Measurements from ENCODE around the gene SCTR.

SCTR gene

DNA sequence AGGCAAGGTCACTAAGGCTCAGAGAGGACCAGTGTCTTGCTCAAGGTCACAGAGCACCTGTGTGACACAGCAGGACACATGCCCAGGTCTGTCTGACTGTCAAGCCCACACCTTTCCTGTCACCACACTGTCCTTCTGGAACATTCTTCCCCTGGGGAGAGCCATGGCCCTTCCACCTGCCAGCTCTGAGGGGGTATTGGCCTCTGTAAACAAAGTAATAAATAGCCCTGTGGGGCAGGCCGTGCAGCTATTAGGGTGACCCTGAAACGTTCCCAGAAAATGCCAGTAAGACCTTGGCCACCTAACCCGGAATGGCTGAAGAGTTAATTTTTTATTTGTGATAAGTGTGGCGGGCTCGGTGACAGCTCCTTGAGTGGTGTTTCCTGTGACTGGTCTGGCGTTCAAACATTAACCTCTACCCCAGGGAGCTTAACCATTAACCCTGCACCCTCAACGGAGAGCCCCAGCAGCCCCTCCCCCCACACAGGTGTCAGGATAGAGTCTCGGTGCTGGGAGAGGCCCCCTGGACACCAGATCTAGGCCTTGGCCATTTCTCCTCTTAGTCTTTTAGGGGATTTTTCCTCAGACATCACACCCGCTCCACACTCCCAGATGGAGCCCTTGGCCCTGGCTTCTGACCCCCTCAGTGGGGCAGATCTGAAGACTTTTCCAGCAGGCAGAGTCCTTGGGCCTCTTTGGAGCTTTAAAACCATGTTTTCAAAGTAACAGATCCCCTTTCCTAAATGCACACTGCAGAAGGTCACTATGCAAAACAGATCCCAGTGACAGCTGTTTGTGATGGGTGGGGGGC, 36.6 kb downstream of the SCTR start:
- DNase-seq (ENCODE audit: low read depth) = no peak

DNA sequence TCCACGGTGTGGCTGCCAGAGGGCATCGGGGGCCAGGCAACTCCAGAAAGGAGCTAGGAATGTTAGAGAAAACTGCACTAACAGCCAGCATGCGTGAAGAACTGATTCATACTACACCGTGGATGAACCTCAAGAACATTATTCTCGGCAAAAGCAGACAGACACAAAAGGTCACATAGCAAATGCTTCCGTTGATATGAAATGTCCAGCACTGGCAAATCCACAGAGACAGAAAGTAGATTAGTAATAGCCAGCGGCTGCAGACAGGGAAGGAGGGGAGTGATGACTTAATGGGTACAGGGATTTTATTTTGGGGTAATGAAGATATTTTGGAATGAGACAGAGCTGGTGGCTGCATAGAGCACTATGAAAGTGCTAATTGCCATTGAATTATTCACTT, 37.4 kb downstream of the SCTR start:
- peak; percentile 41 for DNase-seq (ENCODE audit: low read depth)

DNA sequence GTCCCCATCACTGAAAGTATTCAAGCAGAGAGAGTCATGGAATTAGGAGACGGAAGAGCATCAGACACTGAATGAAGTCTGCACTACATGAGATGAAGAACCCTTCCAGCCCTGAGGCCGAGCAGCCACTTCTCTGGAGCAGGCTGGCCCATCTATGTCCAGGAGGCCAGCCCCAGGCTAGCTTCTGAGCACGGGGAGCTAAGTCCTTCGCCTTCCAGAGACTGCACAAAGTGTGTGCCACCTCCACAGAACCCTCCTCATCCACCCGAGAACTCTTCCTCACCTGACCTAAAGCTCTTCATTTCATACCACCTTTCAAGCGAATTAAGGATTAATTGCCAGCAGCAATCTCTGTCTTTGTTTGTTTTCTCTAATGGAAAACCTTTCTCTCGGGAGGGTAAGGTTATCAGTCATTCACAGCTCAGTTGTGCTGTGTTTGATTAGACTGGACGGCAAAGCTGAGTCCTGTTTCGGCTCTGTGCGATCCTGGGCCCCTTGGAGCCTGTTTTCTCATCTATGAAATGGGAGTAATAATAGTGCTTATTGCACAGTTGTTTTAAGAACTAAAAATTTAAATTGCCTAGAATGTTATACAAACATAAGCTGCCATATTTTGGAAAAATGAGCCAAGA, 38.0 kb downstream of the SCTR start:
- DNase-seq (ENCODE audit: low read depth) = no peak

DNA sequence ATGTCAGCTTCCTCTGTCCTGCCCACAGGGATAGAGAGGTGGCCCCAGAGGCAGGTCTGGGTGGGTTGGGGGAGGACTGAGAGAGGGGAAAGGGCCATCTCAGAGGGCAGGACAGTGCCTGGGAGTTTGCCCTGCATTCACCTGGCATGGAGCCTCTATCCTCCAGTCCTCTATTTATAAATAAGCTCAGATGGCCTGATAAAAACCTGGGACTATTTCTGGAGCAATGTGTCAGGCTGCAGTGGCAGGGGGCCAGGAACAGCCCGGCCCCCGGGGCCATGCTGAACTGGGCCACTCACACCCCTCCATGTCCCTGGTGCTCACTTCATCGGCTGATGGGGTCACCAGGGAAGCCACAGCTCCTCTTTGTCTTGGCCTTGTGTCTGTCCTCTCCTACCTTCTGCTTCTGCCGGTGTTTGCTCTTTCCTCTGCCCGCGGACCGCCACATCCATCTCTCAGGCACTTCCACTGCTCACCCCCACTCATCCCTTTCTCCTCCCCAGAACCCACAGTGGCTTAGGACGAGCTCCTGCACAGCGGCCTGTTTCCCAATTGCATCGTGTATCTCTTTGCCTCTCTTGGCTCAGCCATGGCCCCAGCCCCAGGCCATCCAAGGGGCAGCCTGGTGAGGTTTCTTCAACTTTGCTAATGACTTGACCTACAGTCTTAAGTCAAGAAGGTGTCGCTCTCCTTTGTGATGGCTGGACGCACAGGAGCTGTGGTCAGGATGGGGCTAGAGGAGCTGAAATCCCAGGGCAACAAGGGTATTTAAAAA, 38.8 kb downstream of the SCTR start:
- no peak for DNase-seq (ENCODE audit: low read depth)

DNA sequence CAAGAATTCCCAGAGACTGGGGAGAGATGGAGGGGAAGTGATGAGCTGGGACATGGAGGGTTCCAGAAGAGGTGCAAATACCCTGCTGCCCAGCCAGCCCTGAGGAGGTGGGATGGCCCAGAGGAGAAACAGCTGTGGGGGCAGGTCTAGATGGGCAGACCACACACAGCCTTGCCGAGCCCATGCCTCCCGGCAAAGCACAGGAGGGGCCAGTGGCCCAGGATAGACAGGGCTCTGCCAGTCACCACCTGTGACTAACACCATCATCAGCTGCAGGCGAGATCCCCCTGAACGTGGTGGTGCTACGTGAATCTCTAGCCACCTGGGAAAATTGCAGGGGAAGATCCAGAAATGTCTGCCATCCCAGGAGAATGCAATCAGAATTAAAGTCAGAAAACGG, 39.4 kb downstream of the SCTR start:
- DNase-seq (ENCODE audit: low read depth) = no peak

DNA sequence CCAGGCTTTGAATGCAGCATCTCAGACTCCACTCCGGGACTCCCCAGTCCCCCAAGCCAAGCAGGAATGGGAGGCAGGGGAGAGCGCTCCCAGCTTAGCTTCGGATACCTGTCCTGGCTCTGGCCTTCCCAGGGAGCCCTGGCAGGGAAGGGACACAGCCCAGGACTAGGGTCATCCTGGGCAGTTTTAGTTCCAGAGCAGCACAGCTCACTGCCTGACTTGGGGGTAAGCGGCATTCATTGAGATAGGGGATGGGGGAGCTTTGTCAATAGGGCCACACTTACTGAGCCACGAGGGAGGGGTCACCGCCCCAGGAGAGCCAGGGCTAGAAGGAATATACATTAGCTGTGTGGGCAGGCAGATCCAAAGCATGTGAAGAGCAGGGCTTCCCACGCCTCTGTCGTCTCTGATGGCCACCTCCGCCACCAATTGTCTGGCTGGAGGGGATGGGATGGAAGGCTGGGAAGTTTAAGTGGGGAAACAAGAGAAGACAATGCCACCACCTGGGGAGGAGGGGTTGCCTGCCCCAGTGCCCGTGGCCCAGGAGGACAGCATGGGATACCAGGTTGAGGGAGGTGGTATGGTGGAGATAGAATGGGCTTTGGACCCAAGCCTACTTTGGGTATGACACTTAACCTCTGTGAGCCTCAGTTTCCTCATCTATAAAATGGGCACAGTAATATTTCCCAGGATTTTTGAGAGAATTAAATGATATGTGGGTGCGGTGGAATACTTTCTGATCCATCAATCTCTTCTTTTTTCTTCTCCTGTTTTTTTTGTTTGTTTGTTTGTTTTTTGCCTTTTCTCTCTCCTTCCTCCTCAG, 40.2 kb downstream of the SCTR start:
- no peak for DNase-seq (ENCODE audit: low read depth)

DNA sequence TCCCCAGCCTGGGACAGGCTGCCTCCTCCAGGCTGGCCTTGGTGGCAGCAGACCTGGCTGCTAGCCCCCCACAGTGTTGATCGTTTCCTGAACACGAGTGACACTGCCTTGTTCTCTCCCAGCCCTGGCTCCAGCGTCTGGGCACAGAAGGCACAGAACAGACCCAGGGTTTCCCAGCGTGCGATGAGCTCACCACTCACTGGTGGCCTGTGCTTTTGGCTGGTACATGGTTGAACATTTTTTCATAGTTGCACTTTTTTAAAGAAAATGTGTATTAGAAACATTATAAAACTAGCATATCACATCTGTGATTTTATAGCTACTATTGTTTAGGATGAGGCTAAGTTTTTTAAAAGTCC, 40.9 kb downstream of the SCTR start:
- no peak for DNase-seq (ENCODE audit: low read depth)

DNA sequence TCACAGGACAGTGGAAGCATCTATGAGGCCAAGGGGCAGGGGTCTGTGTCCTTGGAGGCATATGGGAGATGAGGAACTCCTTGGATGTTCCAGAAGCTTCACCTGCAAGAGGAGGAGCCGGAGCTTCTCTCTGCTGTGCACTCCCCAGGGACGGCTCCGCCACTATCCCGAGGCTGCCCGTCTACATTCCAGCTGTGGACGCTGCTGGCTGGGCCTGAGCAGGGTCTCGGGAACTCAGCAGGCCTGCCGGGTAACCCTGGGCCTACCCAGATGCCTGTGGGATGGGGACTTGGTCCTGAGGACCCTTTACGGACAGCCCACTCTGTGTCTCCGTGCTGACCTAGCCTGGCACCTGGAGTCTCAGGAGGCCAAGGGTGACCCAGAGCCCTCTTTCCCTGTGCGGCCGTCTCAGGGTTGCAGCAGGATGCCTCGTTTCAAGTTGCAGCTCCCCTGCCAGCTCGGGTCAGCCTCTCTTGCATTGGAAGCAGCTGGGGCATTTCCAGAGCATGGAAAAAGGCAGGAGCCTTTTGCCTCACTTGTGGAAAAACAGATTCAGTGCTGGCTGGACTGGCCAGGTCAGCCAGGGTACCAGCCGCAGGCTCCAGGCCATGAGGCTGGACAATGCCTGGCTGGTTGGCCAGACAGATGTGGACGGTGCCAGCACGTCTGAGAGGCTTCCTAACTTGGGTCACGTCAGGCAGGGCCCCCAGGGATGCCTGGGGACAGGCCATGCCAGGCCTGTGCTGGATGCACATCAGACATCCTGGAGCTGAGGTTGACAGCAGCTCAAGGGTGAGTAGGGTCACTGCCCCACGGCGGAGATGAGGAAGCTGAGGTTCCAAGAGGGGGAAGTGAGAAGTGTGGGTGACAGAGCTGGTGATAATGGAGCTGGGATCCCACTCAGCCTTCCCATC, 41.5 kb downstream of the SCTR start:
- DNase-seq (ENCODE audit: low read depth) = no peak

DNA sequence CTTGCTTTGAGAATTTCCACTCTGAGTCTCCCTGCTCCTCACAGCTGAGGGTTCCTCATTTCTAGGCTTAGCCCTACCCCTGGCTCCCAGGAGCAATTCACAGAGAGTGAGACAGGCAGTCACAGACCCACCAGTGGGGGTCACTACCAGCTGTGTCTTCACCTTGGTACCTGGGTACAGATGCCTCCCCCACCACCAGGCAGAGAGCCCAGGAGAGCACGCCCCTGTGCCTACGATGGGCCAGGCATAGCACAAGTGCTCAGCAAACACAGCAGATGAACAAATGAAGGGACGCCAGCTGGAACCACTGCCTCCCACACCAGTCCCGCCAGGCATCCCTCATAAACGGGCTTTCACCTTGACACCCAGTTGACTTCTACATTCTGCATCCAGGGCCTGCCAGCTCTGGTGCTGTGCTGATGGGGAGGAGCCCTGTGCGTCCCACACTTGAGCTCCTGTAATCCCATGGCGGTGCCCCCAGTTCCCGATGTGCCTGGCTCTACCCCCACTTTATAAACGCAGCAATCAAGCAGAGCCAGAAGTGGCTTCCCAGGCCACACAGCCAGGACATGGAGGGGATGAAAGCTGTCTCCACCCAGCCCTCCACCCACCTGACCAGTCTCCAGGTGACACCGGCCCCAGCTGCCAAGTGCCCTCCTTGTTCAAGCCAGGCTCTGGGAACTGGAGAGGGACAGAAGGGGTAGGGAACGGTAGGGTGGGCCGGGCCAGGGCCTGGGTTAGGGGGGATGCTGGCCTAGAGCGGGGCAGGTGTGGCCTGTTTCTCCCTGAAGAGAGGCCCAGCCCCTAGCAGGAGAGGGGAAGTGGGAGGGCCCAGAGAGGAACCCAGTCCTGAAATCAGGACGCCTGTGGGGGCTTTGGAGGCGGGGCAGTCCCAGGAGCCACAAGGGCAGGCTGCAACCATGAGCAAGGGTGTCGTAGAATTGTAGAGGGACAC, 42.5 kb downstream of the SCTR start:
- DNase-seq (ENCODE audit: low read depth) = no peak

DNA sequence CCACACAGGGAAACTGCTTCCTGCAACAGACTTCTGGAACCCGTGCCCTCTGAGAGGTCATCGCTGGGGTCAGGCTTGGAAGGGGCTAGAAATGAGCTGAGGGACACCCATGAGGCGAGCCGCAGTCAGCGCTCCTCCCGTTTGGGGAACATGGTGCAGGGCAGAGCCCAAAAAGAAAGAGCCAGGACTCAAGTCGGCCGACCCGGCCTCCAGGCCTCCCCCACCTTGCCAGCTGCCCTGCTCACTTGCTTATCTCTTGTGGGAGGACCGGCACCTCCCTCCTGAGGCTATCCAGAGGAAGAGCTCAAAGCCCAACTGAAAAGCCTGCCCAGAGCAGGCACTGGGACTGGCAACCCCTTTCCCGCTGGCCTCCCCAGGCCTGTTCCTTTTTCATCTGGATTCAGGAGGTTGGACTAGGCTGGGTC, 43.6 kb downstream of the SCTR start:
- no peak for DNase-seq (ENCODE audit: low read depth)

DNA sequence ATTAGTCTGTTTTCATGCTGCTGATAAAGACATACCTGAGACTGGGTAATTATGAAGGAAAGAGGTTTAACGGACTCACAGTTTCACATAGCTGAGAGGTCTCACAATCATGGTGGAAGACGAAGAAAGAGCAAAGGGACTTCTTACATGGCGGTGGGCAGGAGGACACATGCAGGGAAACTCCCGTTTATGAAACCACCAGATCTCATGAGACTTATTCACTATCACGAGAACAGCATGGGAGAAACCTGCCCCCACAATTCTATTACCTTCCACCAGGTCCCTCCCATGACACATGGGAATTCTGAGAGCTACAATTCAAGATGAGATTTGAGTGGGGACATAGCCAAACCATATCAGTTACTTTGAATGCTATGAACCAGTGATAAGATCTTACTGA, 44.1 kb downstream of the SCTR start:
- DNase-seq (ENCODE audit: low read depth) = no peak

DNA sequence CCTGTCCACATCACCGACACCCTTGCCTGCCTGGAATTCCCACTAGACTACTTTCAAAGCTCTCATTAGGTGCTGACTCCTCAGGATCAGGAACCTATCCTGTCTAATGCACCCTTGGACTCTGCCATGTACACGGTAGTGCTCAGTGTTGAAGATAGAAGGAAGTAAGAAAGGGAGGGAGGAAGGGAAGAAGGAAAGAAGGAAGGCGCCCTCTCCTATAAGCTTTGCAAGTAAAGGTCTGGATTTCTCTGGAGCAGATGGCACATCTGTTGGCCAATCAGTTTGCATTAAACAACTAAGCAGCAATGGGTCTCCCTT, 45.3 kb downstream of the SCTR start:
- no peak for DNase-seq (ENCODE audit: low read depth)

DNA sequence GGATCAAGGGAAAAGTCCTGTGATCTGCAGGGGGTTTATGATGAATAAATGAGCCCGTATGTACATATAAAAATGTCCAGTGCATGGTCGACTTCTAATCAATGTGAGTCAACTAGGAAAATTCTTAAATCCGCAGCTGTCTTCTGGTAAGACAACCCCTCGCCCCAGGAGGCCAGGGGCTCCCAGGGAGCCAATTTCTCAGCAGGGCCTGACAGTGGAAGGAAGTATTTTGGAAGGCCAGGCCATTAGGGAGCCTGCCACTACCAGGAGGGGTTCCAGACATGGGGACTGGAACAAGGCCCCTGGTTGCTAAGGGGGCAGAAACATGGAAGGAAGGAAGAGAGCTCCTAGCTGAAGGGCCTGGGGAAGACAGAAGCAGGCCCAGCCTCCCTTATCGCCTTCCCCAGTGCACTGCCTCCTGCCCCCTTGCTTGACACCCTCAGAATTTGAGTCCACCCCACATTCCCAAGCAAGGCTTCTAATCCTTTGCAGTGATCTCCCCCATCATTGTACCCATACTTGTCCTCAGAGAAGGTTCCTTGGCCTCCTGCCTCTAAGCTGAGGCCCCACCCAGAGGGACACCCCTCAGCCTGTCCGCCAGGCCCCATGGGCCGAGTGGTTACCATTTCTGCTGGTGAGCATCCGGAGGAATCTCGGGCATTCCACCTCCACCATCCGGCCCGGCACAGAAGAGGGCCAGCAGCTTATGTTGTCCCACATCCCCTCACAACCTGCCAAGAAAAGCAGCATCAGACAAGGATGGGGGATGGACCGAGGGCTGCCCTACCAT, 45.9 kb downstream of the SCTR start:
- no peak for DNase-seq (ENCODE audit: low read depth)

DNA sequence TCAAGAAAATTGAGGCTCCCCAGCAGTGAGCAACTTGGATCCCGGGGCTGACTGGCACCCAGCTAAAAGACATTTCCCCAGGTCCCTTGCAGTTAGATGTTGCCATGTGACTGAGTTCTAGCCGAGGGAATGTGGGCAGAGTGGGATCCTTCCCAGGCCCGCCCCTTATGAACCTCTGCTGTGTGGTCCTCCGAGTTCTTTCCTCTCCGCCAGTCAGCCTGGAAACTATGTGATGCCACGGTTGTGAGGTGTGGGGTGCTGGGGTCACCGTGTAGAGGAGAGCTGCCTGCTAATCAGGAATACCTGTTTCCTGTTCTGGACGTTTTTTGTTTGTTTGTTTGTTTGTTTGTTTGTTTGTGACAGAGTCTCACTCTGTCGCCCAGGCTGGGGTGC, 47.2 kb downstream of the SCTR start:
- DNase-seq (ENCODE audit: low read depth) = no peak

DNA sequence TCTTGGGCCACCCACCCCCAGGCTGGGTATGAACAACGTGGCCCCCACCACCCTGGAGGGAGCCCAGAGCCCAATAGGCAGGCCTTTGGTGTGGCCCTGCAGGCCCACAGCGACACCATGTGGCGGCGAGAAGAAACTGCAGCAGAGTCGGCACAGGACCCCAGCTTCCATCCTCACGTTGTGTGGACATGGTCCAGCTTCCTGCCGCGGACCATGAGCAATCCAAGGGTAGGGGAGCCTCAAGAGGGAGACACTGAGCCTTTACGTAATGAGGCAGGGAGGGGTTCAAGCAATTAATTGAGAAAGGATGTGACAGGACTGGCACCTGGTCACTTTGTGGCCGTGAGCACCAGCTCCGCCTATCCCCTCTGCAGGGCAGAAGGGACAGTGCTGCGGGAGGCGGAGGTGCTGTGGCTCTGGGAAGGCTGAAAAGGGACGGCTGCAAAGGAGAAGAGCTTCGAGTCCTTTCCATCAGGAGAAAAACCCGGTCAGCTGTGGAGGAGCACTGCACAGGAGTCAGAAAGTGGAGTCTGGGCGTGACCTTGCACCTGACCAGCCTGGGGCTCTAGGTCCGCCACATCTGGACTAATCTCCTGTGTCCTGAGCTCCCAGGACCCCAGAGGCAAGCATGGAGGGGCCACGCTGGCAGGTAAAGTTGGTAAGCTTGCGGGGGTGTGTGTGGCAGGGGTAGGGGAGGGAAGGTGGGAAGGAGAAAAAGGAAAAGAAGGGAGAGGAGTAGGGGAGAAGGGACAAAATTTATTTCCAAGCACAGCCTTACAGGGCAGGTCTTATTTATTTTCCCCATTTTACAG, 47.8 kb downstream of the SCTR start:
- no peak for DNase-seq (ENCODE audit: low read depth)

DNA sequence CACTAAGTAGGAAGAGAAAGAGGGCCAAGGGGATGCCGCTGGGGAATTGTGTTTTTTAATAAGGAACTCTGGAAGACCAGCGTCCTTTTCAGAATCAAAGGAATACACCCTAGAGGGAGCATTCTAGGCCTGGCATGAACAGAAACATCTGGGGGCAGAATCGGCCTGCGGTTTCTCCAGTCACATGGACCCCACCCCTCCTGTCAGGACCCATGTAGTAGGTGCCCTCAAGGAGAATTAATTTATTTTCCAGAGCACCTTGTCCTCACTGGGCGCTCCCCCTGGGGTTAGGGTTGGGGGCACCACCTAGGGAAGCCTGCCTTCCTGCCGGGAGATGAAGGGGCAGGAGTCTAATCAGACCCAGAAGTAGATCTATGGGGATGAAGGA, 48.4 kb downstream of the SCTR start:
- no peak for DNase-seq (ENCODE audit: low read depth)

DNA sequence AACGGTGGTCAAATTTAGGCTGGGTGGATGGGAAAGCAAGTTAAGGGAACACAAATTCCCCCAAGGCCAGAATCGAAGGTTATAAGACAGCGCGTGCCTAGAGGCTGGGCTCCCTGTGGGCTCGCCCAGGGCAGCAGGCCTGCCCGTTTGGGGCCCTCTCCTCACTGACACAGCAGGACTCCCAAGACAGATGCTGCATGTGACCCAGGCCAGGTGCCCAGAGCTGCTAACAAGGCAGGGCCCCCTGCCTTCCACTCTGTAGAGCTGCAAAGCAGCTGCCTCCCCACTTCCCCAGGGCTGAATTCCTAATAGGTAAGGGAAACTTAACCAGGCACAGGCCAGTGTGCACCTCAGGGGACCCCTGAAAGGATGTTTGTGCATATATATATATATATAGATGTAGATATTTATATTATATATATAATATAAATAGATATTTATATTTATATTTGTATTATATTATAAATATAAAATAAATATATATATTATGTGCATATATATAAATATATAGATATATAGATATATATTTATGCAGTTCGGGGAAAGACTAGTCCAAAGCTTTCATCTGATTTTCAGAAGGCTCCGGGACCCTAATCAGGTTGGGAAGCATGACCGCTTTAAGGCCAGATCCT, 48.9 kb downstream of the SCTR start:
- DNase-seq (ENCODE audit: low read depth) = no peak

Data from HS-27A (cell line).